Measurements from ENCODE around the gene SPAG4.

SPAG4 gene

GRCh38 chr20:35660122-35660937 lies 44.7 kb downstream of the SPAG4 start:
- no peak for DNase-seq

DNA sequence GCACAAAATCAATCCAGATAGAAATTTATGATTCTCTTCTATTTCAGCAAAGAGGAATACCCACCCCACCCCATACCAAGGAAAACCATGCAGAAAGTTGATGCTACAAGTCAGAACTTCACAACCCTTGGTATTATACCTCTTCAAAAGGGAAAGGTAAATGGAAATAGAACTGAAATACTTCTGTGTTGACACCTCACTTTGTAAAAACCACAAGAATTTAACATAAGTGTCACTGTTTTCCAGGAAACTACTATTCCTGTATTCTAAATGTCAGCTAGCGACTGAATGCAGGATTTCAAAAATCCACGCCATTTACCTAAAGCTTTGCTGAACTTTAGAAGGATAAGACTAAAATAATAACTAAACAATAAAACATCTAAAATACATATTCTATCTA lies 45.4 kb downstream of the SPAG4 start:
- no peak for DNase-seq

GRCh38 chr20:35661908-35662307 lies 46.3 kb downstream of the SPAG4 start:
- DNase-seq: no peak

GRCh38 chr20:35662551-35662950 lies 46.9 kb downstream of the SPAG4 start:
- DNase-seq: no peak

- DNase-seq: peak; percentile 63
Observed at GRCh38 chr20:35663516-35664465, 48.2 kb downstream of the SPAG4 start.

GRCh38 chr20:35664466-35665206 lies 49.0 kb downstream of the SPAG4 start, which contains the start of the genes CPNE1 and RBM12:
CPNE1 (minus strand) TSS chr20:35664900; CDS start chr20:35632923, 31,977 bp downstream.
RBM12 (minus strand) TSS chr20:35664900; CDS start chr20:35655322, 9,578 bp downstream.
- peak; percentile 93 for DNase-seq

DNA sequence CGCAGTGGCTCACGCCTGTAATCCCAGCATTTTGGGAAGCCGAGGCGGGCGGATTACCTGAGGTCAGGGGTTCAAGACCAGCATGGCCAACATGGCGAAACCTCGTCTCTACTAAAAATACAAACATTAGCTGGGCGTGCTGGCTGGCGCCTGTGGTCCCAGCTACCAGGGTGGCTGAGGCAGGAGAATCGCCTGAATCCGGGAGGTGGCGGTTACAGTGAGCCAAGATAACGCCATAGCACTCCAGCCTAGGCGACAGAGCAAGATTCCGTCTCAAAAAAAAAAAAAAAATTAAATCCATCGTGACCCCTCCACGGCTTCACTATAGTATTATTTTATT lies 50.3 kb downstream of the SPAG4 start:
- DNase-seq: no peak

- DNase-seq: no peak
Observed at GRCh38 chr20:35669221-35669620, 53.6 kb downstream of the SPAG4 start.

GRCh38 chr20:35669681-35670080 lies 54.1 kb downstream of the SPAG4 start:
- DNase-seq: no peak

Measured in CD4-positive, alpha-beta T cell treated with Interleukin-6 for 4 hours (primary cell).